Left lung (tissue), 10 donors: ENCODE measurements around the gene ZNF831. TPM values are rescaled to one million over a fixed set of nuclear protein-coding genes. Genes with fewer than 3 reads are reported as not detected.
A peak's percentile ranks its signal among the peaks of the same experiment; 100 is the strongest.

Experiments used
- ATAC-seq: fragments of 200-7000 bp; cut with Tn5 transposase; one replicate; pipeline ENCODE4 v1.9.1; 2020; ENCODE audit warnings: moderate library complexity
- DNase-seq, 4 donors: peaks; one replicate each; pipeline ENCODE4 v3.0.0-alpha.2; 2013 to 2020
- H3K27ac ChIP-seq, 2 donors: fragments of 200-600 bp; sonication (generic) in 1 of 2; one replicate each; pipeline versions ENCODE4 v1.5.0 to v1.8.0; 2020 to 2021
- H3K27me3 ChIP-seq, 2 donors: fragments of 200-600 bp; sonication (generic) in 1 of 2; one replicate each; pipeline versions ENCODE4 v1.5.0 to v1.8.0; 2020 to 2021
- H3K36me3 ChIP-seq, 2 donors: fragments of 200-600 bp; sonication (generic) in 1 of 2; one replicate each; pipeline versions ENCODE4 v1.5.0 to v1.8.0; 2020 to 2021
- H3K4me1 ChIP-seq, 2 donors: fragments of 200-600 bp; one replicate each; pipeline ENCODE4 v1.8.0; 2021
- H3K4me3 ChIP-seq, 2 donors: fragments of 200-600 bp; sonication (generic) in 1 of 2; one replicate each; pipeline versions ENCODE4 v1.5.0 to v1.8.0; 2020 to 2021; ENCODE audit warnings: mild to moderate bottlenecking in 1 of 2
- H3K9me3 ChIP-seq, 2 donors: fragments of 200-600 bp; sonication (generic) in 1 of 2; one replicate each; pipeline versions ENCODE4 v1.5.0 to v1.8.0; 2020 to 2021
- CTCF ChIP-seq, 2 donors: fragments of 200-600 bp; sonication (generic) in 1 of 2; IDR thresholded peaks; one replicate each; pipeline versions ENCODE4 v1.5.0 to v1.8.0; 2021; ENCODE audit warnings: antibody characterized with exemption in 2 of 2
- intact Hi-C, 2 donors: fragments of 100-400 bp; cut with DNase I; formaldehyde crosslinking; loops; one replicate each; pipeline versions ENCODE4 v1.11.2 to v1.14.2; 2022
- polyA plus RNA-seq, 6 donors: library from polyadenylated mRNA; unstranded; fragments of 120-200 nt; gene quantifications; one replicate each; pipeline ENCODE4 v1.2.1, GENCODE V29; 2013; ENCODE audit not compliant: insufficient read length in 6 of 6
- total RNA-seq, 2 donors: library from RNA; stranded (reverse); fragmentation: NEBNext Ultra II Directional; extraction: Animal tissue kit (Norgen Biotek cat#: 25700); gene quantifications; one replicate each; pipeline ENCODE4 v1.2.1, GENCODE V29; 2021
- donor health status: DM: no; HTN: yes; CAD: no.
- donor health status: DM: no; HTN: no; CAD: no.

ZNF831 gene
- total and polyA plus RNA-seq, 8 donors: 0.13 to 1.1 (median 0.18) TPM

GRCh38 chr20:59194023-59194935, 30.7 kb downstream of the ZNF831 start:
- H3K4me1 ChIP-seq: no peaks in the 10 kb centered on the region
- no peak for ATAC-seq
- H3K27ac ChIP-seq: no peak overlapping the region
- H3K9me3 ChIP-seq: no peaks in the 10 kb centered on the region
- DNase-seq: no peak
- no peak for TF ChIP-seq CTCF (IDR thresholded peaks at IDR 0.05)
- H3K36me3 ChIP-seq: no peaks in the 10 kb centered on the region
- intact Hi-C loops: no loop called here
- no peak overlapping the region for H3K4me3 ChIP-seq
- peaks cover 4 to 32% of the 10 kb centered on the region in 2 donors for H3K27me3 ChIP-seq

GRCh38 chr20:59195316-59195993, 31.8 kb downstream of the ZNF831 start:
- intact Hi-C loops: no loop called here
- Histone ChIP-seq H3K4me3 (no peak overlapping the region), H3K4me1 (no peaks in the 10 kb centered on the region), H3K27ac (no peak overlapping the region), H3K36me3 (no peaks in the 10 kb centered on the region), H3K27me3 (peaks cover 4 to 32% of the 10 kb centered on the region in 2 donors), H3K9me3 (peaks cover 0 to 8% of the 10 kb centered on the region in 2 donors)
- ATAC-seq (no peak), DNase-seq (no peak)
- no peak for TF ChIP-seq CTCF (IDR thresholded peaks at IDR 0.05)

- H3K36me3 ChIP-seq: no peaks in the 10 kb centered on the region
- peak; percentile 49 for ATAC-seq
- H3K9me3 ChIP-seq: peaks cover 0 to 8% of the 10 kb centered on the region in 2 donors
- intact Hi-C loops: no loop called here
- H3K27me3 ChIP-seq: peaks cover 0 to 30% of the 10 kb centered on the region in 2 donors
- H3K4me1 ChIP-seq: peaks cover 0 to 7% of the 10 kb centered on the region in 2 donors
- no peak for TF ChIP-seq CTCF (IDR thresholded peaks at IDR 0.05)
- no peak for DNase-seq
- H3K4me3 ChIP-seq: no peak overlapping the region
- H3K27ac ChIP-seq: no peak overlapping the region
Measured at GRCh38 chr20:59204165-59204894, 40.7 kb downstream of the ZNF831 start.

- TF ChIP-seq CTCF (IDR thresholded peaks at IDR 0.05): no peak
Measured at GRCh38 chr20:59205044-59205443, 41.4 kb downstream of the ZNF831 start.

More at GRCh38 chr20:59205044-59205443, 41.4 kb downstream of the ZNF831 start:
- peaks cover 0 to 7% of the 10 kb centered on the region in 2 donors for H3K4me1 ChIP-seq
- peaks cover 0 to 2% of the 10 kb centered on the region in 2 donors for H3K9me3 ChIP-seq
- intact Hi-C loops: no loop called here
- H3K36me3 ChIP-seq: no peaks in the 10 kb centered on the region
- ATAC-seq: no peak
- no peak overlapping the region for H3K4me3 ChIP-seq
- no peak overlapping the region for H3K27ac ChIP-seq
- peaks cover 0 to 30% of the 10 kb centered on the region in 2 donors for H3K27me3 ChIP-seq
- DNase-seq: no peak
